Placental pericyte (primary cell): ENCODE data around the gene ANK3. TPM values are rescaled to one million over a fixed set of nuclear protein-coding genes. Genes with fewer than 3 reads are reported as not detected.

ENCODE experiments used
- small RNA-seq: library from RNA; depleted of rRNA; stranded (forward); fragments of <200 nt; gene quantifications from one replicate; pipeline ENCODE3, GENCODE V24; 2012; ENCODE audit warnings: low replicate concordance
- total RNA-seq: library from RNA; depleted of rRNA; stranded (reverse); fragments of >200 nt; gene quantifications from 2 replicates; pipeline ENCODE4 v1.2.3, GENCODE V29; 2012

Gene ANK3
- total RNA-seq = 6.6 and 7.7 TPM in 2 replicates

DNA sequence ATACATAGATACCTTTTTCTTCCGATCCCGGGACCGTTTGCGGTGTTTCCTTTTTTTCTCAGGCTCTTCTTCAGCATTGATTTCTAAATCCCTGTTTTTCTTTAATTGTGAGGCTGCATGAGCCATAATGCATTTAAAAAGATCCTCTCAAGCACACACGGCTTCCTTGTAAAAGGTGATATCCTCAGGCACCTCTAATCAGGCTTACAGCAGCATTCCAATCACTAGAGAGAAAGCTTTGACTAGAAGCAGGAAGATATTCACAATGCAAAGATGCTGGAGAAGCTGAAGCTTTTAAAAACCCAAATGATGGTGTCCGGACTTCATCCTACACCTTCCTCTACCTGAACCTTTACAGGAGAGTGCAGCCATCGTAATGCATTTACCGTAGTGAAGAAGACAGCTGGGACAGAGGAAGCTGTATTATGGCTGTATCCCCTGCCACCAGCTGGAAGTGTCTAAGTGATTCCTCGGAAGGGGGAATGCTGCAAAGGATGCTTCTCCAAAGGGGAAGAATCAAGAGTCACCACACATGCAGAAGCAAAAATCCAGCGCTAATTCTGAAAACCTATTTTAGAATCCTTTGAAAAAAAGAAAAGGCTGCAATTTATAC, at the start of gene ANK3:
Gene ANK3, minus strand, starts transcription at position 463 of the 613 bp plus-strand sequence. Its CDS starts 337 bp downstream, at position 126.

Small RNA genes within 50 kb of the gene (small RNA-seq; reads per million reads assigned to genes)
- not detected for gene RF00019
